Activated CD4-positive, alpha-beta memory T cell treated with anti-CD3 and anti-CD28 coated beads for 36 hours (primary cell): ENCODE results near the gene OSTN. TPM values are rescaled to one million over a fixed set of nuclear protein-coding genes. Genes with fewer than 3 reads are reported as not detected.
"Not testable (repeated sequence)": the region's sequence is repeated elsewhere in the genome, so short reads cannot be mapped to it uniquely, and the experiment has no call there.

Experiments used
- CTCF ChIA-PET: fragments of 350-600 bp; sonication (Branson Sonifier 250); formaldehyde crosslinking; loops from one replicate; lab custom pipeline; 2021; ENCODE audit warnings: antibody characterized with exemption, inconsistent platforms; lab: Charles Lee
- POLR2A ChIA-PET: fragments of 350-600 bp; sonication (Branson Sonifier 250); formaldehyde crosslinking; loops from one replicate; lab custom pipeline; 2021; ENCODE audit warnings: antibody characterized with exemption; lab: Charles Lee
- DNase-seq: peaks from one replicate; pipeline ENCODE4 v3.0.0-alpha.2; 2020
- H3K27ac Mint-ChIP-seq: one replicate; pipeline ENCODE4 v1.8.0; 2021; ENCODE audit warnings: mixed read lengths
- H3K27me3 Mint-ChIP-seq: one replicate; pipeline ENCODE4 v1.8.0; 2021; ENCODE audit warnings: mixed read lengths
- H3K36me3 Mint-ChIP-seq: one replicate; pipeline ENCODE4 v1.8.0; 2021; ENCODE audit warnings: mixed read lengths
- H3K4me1 Mint-ChIP-seq: one replicate; pipeline ENCODE4 v1.8.0; 2021; ENCODE audit warnings: low read depth, mixed read lengths
- H3K4me3 Mint-ChIP-seq: one replicate; pipeline ENCODE4 v1.8.0; 2021; ENCODE audit warnings: mild to moderate bottlenecking, mixed read lengths
- H3K9me3 Mint-ChIP-seq: one replicate; pipeline ENCODE4 v1.8.0; 2021; ENCODE audit warnings: mixed read lengths
- intact Hi-C: fragments of 100-400 bp; cut with micrococcal nuclease; formaldehyde crosslinking; loops from one replicate; pipeline ENCODE4 v1.15.1; 2023
- total RNA-seq, 2 experiments: library from RNA; stranded (reverse); gene quantifications; one replicate each; pipeline ENCODE4 v1.2.3, GENCODE V29; 2021

The OSTN gene
- not detected for total RNA-seq

- Mint-ChIP-seq H3K4me3 (no peak within 1 kb of the TSS), H3K4me1 (no peaks in the 10 kb centered on the region), H3K27me3 (no peaks in the 10 kb centered on the region), H3K27ac (no peak within 1 kb of the TSS), H3K36me3 (no peaks in the 10 kb centered on the region), H3K9me3 (no peaks in the 10 kb centered on the region)
- DNase-seq = no peak
- intact Hi-C loops = no loop called here
- ChIA-PET CTCF (no interaction called here), POLR2A (no interaction called here)
Measured at GRCh38 chr3:191198932-191199331, at the start of gene OSTN. Gene OSTN, plus strand, starts transcription at chr3:191199241. Its CDS starts 13,292 bp downstream, at chr3:191212533.

DNA sequence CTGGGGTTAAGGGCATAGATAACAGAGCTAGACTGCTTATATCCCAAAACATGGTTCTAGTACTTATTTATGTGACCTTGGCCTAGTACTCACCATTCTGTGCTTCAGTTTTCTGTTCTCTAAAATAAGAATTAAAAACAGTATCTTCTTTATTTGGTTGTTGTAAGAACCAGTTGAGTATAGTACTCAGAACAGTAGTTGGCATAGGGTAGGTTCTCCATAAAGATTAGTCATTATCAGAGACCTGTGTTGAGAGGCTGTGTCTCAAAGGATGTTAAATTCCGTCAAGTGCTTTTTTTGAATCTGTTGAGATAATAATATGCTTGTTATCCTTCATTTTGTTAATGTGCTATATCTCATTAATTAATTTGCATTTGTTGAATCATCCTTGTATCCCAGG, 47.4 kb upstream of the OSTN start:
- Mint-ChIP-seq H3K9me3 (peaks cover 26% of the 10 kb centered on the region), H3K36me3 (no peaks in the 10 kb centered on the region), H3K27ac (no peak overlapping the region), H3K27me3 (no peaks in the 10 kb centered on the region), H3K4me1 (no peaks in the 10 kb centered on the region), H3K4me3 (no peak overlapping the region)
- intact Hi-C loops = no loop called here
- ChIA-PET CTCF (no interaction called here), POLR2A (no interaction called here)
- no peak for DNase-seq

DNA sequence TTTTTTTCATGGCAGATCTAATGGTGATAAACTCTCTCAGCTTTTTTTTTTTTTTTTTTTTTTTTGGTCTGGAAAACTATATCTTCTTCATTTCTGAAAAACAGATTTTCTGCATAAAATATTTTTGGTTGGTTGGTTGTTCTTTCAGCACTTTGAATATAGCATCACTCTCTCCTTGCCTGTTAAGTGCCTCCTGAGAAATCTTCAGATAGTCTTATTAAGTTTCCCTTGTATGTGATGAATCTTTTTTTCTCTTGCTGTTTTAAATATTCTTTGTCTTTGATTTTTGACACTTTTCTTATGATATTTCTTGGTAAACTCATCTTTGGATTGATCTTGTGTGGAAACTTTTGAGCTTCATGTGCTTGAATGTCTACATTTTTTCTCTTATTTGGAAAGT, 44.2 kb upstream of the OSTN start:
- Mint-ChIP-seq H3K9me3 (peaks cover 26% of the 10 kb centered on the region), H3K36me3 (no peaks in the 10 kb centered on the region), H3K27me3 (no peaks in the 10 kb centered on the region), H3K4me1 (no peaks in the 10 kb centered on the region), H3K27ac (no peak overlapping the region), H3K4me3 (no peak overlapping the region)
- CTCF ChIA-PET = no interaction called here
- intact Hi-C loops = no loop called here
- POLR2A ChIA-PET = no interaction called here
- no peak for DNase-seq

- no peak overlapping the region for H3K27ac Mint-ChIP-seq
- H3K9me3 Mint-ChIP-seq = peaks cover 26% of the 10 kb centered on the region
- H3K36me3 Mint-ChIP-seq = no peaks in the 10 kb centered on the region
- no peak for DNase-seq
- H3K27me3 Mint-ChIP-seq = no peaks in the 10 kb centered on the region
- H3K4me3 Mint-ChIP-seq = no peak overlapping the region
- ChIA-PET POLR2A (no interaction called here), CTCF (interaction anchor here (0.6 kb wide), 1 partner anchor 28 kb away, joined by 3 read pairs; no protein-coding TSS in a partner anchor)
- intact Hi-C loops = no loop called here
- no peaks in the 10 kb centered on the region for H3K4me1 Mint-ChIP-seq
Measured at GRCh38 chr3:191158247-191158646, 40.8 kb upstream of the OSTN start.

- no peaks in the 10 kb centered on the region for H3K36me3 Mint-ChIP-seq
- intact Hi-C loops = no loop called here
- no peak for DNase-seq
- ChIA-PET POLR2A (no interaction called here), CTCF (interaction anchor here (0.6 kb wide), 1 partner anchor 28 kb away, joined by 3 read pairs; no protein-coding TSS in a partner anchor)
- H3K27ac Mint-ChIP-seq = no peak overlapping the region
- no peaks in the 10 kb centered on the region for H3K4me1 Mint-ChIP-seq
- no peak overlapping the region for H3K4me3 Mint-ChIP-seq
- H3K27me3 Mint-ChIP-seq = no peaks in the 10 kb centered on the region
- H3K9me3 Mint-ChIP-seq = peaks cover 23% of the 10 kb centered on the region
Measured at GRCh38 chr3:191158815-191159214, 40.2 kb upstream of the OSTN start.

DNA sequence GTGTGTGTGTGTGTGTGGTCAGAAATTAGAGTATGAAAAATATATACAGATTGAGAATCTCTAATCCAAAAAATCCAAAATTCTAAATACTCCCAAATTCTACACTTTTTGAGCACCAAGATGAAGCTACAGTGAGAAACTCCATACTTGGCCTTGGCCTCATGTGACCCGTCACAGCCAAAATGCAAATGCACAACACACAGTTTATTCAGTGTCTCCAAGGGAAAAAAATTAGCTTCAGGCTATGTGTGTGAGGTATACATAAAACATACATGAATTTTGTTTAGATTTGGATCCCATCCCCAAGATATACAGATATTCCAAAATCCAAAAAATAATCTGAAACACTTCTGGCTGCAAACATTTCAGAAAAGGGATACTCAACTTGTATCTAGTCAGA, 33.2 kb upstream of the OSTN start:
- H3K9me3 Mint-ChIP-seq = no peaks in the 10 kb centered on the region
- H3K27ac Mint-ChIP-seq = no peak overlapping the region
- H3K36me3 Mint-ChIP-seq = no peaks in the 10 kb centered on the region
- H3K27me3 Mint-ChIP-seq = no peaks in the 10 kb centered on the region
- no peaks in the 10 kb centered on the region for H3K4me1 Mint-ChIP-seq
- no peak for DNase-seq
- ChIA-PET CTCF (no interaction called here), POLR2A (no interaction called here)
- intact Hi-C loops = no loop called here
- no peak overlapping the region for H3K4me3 Mint-ChIP-seq

- CTCF ChIA-PET = no interaction called here
- no peaks in the 10 kb centered on the region for H3K36me3 Mint-ChIP-seq
Measured at GRCh38 chr3:191166368-191166767, 32.7 kb upstream of the OSTN start.

DNA sequence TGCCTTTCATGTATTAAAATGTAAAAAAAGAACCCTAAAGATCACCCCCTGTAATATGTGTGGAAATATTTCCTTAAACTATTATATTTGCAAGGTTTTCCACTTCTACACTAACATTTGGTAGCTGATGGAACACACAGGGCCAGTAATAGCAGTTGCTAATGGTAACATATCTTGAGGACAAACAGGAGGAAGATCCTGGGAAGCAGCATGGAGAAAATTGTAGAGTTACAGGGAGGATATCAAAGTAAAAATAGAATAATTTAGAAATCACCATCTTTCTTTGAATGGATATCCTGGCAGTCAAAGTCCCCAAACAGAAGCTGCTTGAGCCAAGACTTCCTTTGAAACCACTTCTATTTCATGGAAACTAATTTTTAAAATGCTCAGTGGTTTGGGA, 29.5 kb upstream of the OSTN start:
- DNase-seq = no peak
- H3K4me3 Mint-ChIP-seq = no peak overlapping the region
- no peak overlapping the region for H3K27ac Mint-ChIP-seq
- H3K36me3 Mint-ChIP-seq = no peaks in the 10 kb centered on the region
- intact Hi-C loops = no loop called here
- peaks cover 2% of the 10 kb centered on the region for H3K9me3 Mint-ChIP-seq
- ChIA-PET CTCF (no interaction called here), POLR2A (no interaction called here)
- no peaks in the 10 kb centered on the region for H3K4me1 Mint-ChIP-seq
- no peaks in the 10 kb centered on the region for H3K27me3 Mint-ChIP-seq

More at GRCh38 chr3:191166368-191166767, 32.7 kb upstream of the OSTN start:
- Mint-ChIP-seq H3K9me3 (peaks cover under 1% of the 10 kb centered on the region), H3K4me1 (no peaks in the 10 kb centered on the region), H3K4me3 (no peak overlapping the region), H3K27ac (no peak overlapping the region), H3K27me3 (no peaks in the 10 kb centered on the region)
- intact Hi-C loops = no loop called here
- no peak for DNase-seq
- POLR2A ChIA-PET = no interaction called here

- ChIA-PET POLR2A (no interaction called here), CTCF (no interaction called here)
- Mint-ChIP-seq H3K27me3 (no peaks in the 10 kb centered on the region), H3K27ac (no peak overlapping the region), H3K4me1 (no peaks in the 10 kb centered on the region), H3K36me3 (no peaks in the 10 kb centered on the region), H3K9me3 (peaks cover 2% of the 10 kb centered on the region), H3K4me3 (no peak overlapping the region)
- DNase-seq = no peak
- intact Hi-C loops = no loop called here
Measured at GRCh38 chr3:191170097-191170496, 28.9 kb upstream of the OSTN start.

DNA sequence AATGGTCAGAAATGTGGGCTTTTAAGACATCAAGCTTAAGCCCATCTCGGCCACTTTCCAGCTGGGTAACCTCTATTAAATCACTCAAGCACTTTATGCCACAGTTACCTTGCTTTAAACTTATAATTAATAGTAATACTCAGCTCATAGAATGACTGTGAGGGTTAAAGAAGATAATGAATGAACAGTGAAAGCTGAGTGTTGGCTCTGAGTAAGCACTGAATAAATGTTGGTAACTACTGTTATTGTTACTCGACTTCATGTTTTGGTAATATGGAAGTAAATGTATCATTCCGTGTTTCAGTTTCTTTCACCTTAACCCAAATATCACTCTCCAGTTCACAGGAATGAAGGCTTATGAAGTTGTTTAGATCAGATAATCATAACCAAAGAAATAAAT, 23.9 kb upstream of the OSTN start:
- intact Hi-C loops = no loop called here
- Mint-ChIP-seq H3K36me3 (no peaks in the 10 kb centered on the region), H3K27me3 (no peaks in the 10 kb centered on the region), H3K27ac (no peak overlapping the region), H3K9me3 (peaks cover 8% of the 10 kb centered on the region), H3K4me1 (no peaks in the 10 kb centered on the region), H3K4me3 (no peak overlapping the region)
- POLR2A ChIA-PET = no interaction called here
- DNase-seq = no peak
- CTCF ChIA-PET = no interaction called here

DNA sequence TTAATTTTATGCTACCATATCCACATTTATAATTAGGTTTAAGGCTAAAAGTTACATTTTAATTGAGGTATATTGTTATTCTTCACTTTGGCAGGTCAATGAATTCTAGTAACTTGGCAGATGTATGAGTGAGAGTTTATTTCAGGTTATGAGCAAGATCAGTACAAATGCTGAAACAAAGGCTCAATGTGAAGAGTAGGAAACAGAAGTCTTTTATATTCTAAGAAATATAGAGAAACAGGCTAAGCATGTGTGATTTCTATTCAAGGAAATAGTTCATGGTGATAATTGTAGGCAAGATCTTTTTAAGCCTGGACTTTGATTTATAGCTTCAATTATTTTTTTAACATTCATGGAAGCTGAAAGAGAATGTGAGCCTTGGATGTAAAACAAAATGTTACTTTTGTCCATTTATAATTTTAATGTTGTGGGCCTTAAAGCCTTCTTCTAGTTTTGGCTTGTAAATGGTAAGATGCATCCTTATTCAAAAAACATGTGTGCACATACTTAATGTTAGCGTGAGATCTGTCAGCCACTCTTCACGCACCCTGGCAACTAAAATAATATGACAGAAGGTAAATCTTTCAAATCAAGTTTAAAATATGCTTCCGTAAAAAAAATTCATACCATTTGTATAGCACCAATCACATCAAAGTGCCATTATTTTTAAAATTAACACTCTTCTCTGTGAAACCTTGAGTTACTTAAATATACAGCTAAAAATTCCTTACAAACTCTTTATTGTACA, 22.8 kb upstream of the OSTN start:
- ChIA-PET POLR2A (no interaction called here), CTCF (no interaction called here)
- Mint-ChIP-seq H3K27me3 (no peaks in the 10 kb centered on the region), H3K36me3 (no peaks in the 10 kb centered on the region), H3K4me1 (no peaks in the 10 kb centered on the region), H3K9me3 (peaks cover 10% of the 10 kb centered on the region), H3K4me3 (no peak overlapping the region), H3K27ac (no peak overlapping the region)
- DNase-seq = no peak
- intact Hi-C loops = no loop called here

GRCh38 chr3:191185382-191185781, 13.7 kb upstream of the OSTN start:
- H3K4me1 Mint-ChIP-seq, DNase-seq, H3K4me3 Mint-ChIP-seq, H3K36me3 Mint-ChIP-seq, H3K27me3 Mint-ChIP-seq, POLR2A ChIA-PET, intact Hi-C loops, H3K27ac Mint-ChIP-seq, CTCF ChIA-PET, H3K9me3 Mint-ChIP-seq: not testable (repeated sequence)

DNA sequence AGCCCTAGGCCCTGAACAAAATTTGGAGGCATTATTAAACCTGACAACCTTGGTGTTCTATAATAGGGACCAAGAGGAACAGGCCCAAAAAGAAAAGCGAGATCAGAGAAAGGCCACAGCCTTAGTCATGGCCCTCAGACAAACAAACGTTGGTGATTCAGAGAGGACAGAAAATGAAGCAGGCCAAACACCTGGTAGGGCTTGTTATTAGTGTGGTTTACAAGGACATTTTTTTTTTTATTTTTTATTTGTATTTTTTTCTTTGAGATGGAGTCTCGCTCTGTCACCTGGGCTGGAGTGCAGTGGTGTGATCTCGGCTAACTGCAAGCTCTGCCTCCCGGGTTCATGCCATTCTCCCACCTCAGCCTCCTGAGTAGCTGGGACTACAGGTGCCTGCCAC, 10.8 kb upstream of the OSTN start:
- H3K4me1 Mint-ChIP-seq, H3K27ac Mint-ChIP-seq, H3K9me3 Mint-ChIP-seq, POLR2A ChIA-PET, H3K27me3 Mint-ChIP-seq, H3K36me3 Mint-ChIP-seq, DNase-seq, CTCF ChIA-PET, H3K4me3 Mint-ChIP-seq, intact Hi-C loops: not testable (repeated sequence)
